Ishikawa (cell line): ENCODE data around the gene MRPS31.

Experiments used
- CEBPB ChIP-seq: IDR thresholded peaks from 2 replicates; pipeline ENCODE4 v1.6.1; 2012
- CREB1 ChIP-seq: IDR thresholded peaks from 2 replicates; pipeline ENCODE4 v1.6.1; 2012; ENCODE audit warnings: low read depth
- EGR1 ChIP-seq: IDR thresholded peaks from 2 replicates; pipeline ENCODE4 v1.6.1; 2012
- EP300 ChIP-seq: IDR thresholded peaks from 2 replicates; pipeline ENCODE4 v1.6.1; 2012; ENCODE audit warnings: borderline replicate concordance
- FOXM1 ChIP-seq: IDR thresholded peaks from 2 replicates; pipeline ENCODE4 v1.6.1; 2012; ENCODE audit warnings: low read depth, borderline replicate concordance
- NFIC ChIP-seq: IDR thresholded peaks from 2 replicates; pipeline ENCODE4 v1.6.1; 2012
- RAD21 ChIP-seq: IDR thresholded peaks from 2 replicates; pipeline ENCODE4 v1.6.1; 2012; ENCODE audit warnings: low read depth
- TAF1 ChIP-seq: IDR thresholded peaks from 2 replicates; pipeline ENCODE4 v1.6.1; 2012; ENCODE audit warnings: low read depth, mild to moderate bottlenecking
- TCF12 ChIP-seq: IDR thresholded peaks from 2 replicates; pipeline ENCODE4 v1.6.1; 2012; ENCODE audit warnings: low read depth
- TEAD4 ChIP-seq: IDR thresholded peaks from 2 replicates; pipeline ENCODE4 v1.6.1; 2012
- YY1 ChIP-seq: IDR thresholded peaks from 2 replicates; pipeline ENCODE4 v1.6.1; 2012; ENCODE audit warnings: low read depth
- ZBTB7A ChIP-seq: IDR thresholded peaks from 2 replicates; pipeline ENCODE4 v1.6.1; 2012; ENCODE audit warnings: low read depth
- TF ChIP-seq, protein P1 (sequence below): IDR thresholded peaks from 2 replicates; pipeline ENCODE4 v1.6.1; 2012
- TF ChIP-seq, protein P2 (sequence below): IDR thresholded peaks from 2 replicates; pipeline ENCODE4 v1.6.1; 2012
- TF ChIP-seq, protein P3 (sequence below): IDR thresholded peaks from 2 replicates; pipeline ENCODE4 v1.6.1; 2012; ENCODE audit warnings: low read depth, mild to moderate bottlenecking

Gene MRPS31

DNA sequence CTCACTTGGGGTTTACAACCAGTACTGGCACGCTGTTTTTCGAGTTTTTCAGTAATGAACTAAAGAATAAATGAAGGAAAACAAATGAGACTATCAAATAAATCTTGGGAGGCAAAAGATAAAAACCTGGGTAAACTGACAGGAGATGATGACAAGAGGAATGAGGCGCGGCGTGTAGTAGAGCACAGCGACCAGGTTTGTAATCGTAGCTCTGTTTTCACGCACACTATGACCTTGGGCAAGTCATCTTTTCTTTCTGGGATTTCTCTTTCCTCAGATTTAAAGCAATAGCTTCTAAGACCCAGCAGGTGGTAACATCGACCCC, 419 bp downstream of the MRPS31 start:
- TF ChIP-seq EGR1 = no peak
- TF ChIP-seq, protein P1, sequence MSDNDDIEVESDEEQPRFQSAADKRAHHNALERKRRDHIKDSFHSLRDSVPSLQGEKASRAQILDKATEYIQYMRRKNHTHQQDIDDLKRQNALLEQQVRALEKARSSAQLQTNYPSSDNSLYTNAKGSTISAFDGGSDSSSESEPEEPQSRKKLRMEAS = no peak
- TF ChIP-seq, protein P2, sequence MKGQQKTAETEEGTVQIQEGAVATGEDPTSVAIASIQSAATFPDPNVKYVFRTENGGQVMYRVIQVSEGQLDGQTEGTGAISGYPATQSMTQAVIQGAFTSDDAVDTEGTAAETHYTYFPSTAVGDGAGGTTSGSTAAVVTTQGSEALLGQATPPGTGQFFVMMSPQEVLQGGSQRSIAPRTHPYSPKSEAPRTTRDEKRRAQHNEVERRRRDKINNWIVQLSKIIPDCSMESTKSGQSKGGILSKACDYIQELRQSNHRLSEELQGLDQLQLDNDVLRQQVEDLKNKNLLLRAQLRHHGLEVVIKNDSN = no peak
- no peak for TF ChIP-seq YY1
- TF ChIP-seq CREB1 = no peak
- TF ChIP-seq TCF12 = no peak
- no peak for TF ChIP-seq ZBTB7A
- TF ChIP-seq NFIC = no peak
- no peak for TF ChIP-seq EP300
- no peak for TF ChIP-seq TEAD4

DNA sequence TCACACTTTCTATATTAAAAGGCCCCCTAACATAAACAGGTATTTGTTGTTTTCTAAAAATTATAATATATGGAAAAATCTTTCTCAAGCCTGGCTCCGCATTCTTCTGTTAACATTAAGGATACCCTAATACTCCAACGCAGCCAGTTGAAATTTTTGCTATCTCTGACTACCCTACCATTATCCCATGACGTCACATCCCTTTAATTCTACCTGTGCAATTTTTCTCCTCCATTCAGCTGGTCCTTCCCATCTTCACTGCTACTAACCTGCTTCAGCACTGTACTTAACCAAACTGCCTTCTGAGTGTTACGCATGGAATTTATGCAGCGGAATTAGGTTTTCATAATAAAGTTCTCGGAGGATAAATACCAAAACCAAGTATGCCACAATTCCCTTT, 1.0 kb downstream of the MRPS31 start:
- TF ChIP-seq, protein P2 = no peak
- TF ChIP-seq EGR1 = no peak
- TF ChIP-seq NFIC = no peak
- no peak for TF ChIP-seq FOXM1
- TF ChIP-seq YY1 = no peak
- no peak for TF ChIP-seq TCF12
- TF ChIP-seq, protein P1 = no peak
- no peak for TF ChIP-seq EP300

DNA sequence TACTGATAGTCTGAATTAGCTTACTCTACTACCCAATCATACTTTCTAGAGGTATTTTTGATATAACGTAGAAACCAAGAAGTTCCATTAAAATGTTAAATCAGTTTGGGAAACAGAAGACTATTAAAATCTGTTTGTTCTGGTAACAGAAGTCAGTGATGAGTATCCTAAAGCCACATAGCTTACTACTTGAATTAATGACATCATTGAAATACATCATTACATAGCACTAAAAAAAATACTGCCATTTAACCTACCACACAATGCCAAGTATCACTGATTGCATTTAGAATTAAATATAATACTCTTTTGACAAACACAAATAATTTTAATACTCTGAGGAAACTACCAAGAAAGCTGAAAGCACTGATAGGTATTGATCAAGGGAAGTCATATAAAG, 5.4 kb downstream of the MRPS31 start:
- no peak for TF ChIP-seq EP300
- TF ChIP-seq, protein P2 = no peak
- TF ChIP-seq CREB1 = no peak
- TF ChIP-seq EGR1 = no peak
- no peak for TF ChIP-seq TCF12
- TF ChIP-seq, protein P3, sequence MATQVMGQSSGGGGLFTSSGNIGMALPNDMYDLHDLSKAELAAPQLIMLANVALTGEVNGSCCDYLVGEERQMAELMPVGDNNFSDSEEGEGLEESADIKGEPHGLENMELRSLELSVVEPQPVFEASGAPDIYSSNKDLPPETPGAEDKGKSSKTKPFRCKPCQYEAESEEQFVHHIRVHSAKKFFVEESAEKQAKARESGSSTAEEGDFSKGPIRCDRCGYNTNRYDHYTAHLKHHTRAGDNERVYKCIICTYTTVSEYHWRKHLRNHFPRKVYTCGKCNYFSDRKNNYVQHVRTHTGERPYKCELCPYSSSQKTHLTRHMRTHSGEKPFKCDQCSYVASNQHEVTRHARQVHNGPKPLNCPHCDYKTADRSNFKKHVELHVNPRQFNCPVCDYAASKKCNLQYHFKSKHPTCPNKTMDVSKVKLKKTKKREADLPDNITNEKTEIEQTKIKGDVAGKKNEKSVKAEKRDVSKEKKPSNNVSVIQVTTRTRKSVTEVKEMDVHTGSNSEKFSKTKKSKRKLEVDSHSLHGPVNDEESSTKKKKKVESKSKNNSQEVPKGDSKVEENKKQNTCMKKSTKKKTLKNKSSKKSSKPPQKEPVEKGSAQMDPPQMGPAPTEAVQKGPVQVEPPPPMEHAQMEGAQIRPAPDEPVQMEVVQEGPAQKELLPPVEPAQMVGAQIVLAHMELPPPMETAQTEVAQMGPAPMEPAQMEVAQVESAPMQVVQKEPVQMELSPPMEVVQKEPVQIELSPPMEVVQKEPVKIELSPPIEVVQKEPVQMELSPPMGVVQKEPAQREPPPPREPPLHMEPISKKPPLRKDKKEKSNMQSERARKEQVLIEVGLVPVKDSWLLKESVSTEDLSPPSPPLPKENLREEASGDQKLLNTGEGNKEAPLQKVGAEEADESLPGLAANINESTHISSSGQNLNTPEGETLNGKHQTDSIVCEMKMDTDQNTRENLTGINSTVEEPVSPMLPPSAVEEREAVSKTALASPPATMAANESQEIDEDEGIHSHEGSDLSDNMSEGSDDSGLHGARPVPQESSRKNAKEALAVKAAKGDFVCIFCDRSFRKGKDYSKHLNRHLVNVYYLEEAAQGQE = no peak
- TF ChIP-seq NFIC = no peak
- TF ChIP-seq YY1 = no peak
- TF ChIP-seq TEAD4 = no peak
- TF ChIP-seq, protein P1 = no peak
- TF ChIP-seq ZBTB7A = no peak

DNA sequence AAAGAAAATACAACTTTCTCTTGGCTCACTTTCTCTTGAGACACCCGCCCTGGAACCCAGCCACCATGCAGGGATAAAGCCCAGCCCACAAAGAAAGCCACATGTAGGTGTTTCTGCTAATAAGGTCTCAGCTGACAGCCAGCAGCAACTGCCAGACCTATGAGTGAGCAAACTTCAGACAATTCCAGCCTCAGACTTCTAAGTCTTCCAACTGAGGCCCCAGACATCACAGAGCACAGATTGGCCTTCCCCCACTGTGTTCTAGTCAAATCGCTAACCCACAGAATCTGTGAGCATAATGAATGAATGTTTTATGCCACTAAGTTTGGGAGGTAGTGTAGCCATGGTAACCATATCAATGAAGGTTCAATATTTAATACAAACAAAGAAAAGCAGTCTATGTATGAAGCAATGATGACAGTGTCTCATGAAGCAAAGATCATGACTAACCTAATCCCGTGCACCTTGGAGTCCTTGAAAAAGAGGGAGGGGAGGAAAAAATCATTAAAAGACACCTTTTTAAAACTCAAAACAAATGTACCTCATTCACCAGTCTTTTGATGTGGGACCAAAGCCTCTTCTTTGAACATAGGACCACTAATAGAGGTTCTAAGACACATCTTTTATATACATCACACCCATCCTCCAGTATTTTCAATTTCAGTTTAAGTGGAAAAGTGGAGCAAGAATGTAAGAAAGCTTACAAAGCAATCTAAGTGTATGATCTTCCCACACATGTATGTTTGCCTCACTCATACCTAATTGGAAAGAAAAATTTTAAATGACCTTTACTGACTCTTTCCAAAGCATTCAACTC, 6.2 kb downstream of the MRPS31 start:
- no peak for TF ChIP-seq TEAD4
- TF ChIP-seq CEBPB = no peak
- no peak for TF ChIP-seq TAF1
- no peak for TF ChIP-seq FOXM1
- no peak for TF ChIP-seq CREB1
- TF ChIP-seq, protein P1 = no peak
- TF ChIP-seq ZBTB7A = no peak
- TF ChIP-seq TCF12 = no peak
- no peak for TF ChIP-seq EP300
- TF ChIP-seq, protein P2 = no peak
- TF ChIP-seq EGR1 = no peak
- TF ChIP-seq NFIC = no peak

DNA sequence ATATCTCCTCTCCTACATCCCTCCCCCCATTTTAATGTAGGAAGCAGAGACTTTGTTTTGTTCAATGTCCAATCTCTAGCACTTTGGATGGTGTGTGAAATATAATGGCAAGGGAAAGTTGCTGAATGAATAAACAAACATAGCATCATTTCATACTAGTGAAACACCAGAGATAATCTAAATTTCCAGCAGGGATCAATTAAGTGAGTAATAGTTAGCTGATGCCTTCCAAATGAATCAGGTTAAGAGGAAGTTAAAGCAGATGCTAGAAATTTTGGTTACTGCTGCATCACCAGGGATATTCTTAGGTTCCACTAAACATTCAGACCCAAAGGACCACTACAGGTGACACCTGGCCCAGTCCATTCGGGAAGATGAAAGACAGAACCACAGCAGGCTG, 8.1 kb downstream of the MRPS31 start:
- no peak for TF ChIP-seq TEAD4
- no peak for TF ChIP-seq TAF1
- no peak for TF ChIP-seq CREB1

DNA sequence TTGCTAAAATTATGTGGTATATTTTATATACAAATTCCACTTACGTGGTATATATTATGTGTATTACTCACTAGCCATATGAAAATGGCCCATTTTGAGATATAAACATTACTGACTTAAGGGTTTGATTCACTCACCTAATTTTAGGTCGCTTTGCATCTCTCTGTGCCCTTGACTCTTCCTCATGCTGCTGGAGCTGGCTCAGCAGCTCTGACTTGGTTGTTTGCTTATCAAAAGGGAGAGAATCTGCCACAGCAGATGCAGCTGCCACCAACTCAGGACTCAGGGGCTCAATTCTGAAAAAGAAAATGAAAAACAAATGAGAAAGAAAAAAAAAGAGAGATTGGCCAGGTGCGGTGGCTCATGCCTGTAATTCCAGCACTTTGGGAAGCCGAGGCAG, 12.2 kb downstream of the MRPS31 start:
- TF ChIP-seq CEBPB = no peak
- no peak for TF ChIP-seq YY1
- TF ChIP-seq RAD21 = no peak
- TF ChIP-seq EP300 = no peak
- no peak for TF ChIP-seq TEAD4
- no peak for TF ChIP-seq TAF1
- TF ChIP-seq NFIC = no peak
- TF ChIP-seq CREB1 = no peak
- TF ChIP-seq, protein P3 = no peak
- no peak for TF ChIP-seq FOXM1
- TF ChIP-seq TCF12 = no peak
